Measurements from ENCODE around the gene TMEM30A.

DNA sequence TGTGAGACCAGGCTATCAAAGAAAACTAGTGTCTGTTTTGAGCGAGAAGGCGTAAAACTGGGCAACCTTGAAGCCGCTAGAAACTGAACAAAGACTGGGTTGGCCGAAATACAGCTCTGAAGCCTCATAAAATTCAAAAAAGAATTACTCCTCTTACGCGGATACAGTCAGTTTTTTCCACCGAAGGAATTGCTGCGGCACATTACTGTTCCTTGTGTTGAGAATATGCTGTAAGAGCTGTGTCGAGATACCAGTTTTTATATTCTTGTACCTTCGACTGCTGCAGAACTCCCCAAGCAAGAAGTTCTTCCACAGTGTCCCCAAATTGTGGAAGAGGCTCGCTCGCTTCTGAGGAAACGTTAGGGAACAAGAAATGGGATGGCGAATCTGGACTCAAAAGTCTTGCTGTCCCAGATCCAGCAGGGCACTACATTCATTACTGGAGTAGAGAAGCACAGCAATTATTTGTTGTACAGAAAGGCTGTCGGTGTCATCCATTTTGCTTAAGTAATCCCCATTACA is 40.5 kb downstream of the TMEM30A start:
- TF ChIP-seq, protein P1, sequence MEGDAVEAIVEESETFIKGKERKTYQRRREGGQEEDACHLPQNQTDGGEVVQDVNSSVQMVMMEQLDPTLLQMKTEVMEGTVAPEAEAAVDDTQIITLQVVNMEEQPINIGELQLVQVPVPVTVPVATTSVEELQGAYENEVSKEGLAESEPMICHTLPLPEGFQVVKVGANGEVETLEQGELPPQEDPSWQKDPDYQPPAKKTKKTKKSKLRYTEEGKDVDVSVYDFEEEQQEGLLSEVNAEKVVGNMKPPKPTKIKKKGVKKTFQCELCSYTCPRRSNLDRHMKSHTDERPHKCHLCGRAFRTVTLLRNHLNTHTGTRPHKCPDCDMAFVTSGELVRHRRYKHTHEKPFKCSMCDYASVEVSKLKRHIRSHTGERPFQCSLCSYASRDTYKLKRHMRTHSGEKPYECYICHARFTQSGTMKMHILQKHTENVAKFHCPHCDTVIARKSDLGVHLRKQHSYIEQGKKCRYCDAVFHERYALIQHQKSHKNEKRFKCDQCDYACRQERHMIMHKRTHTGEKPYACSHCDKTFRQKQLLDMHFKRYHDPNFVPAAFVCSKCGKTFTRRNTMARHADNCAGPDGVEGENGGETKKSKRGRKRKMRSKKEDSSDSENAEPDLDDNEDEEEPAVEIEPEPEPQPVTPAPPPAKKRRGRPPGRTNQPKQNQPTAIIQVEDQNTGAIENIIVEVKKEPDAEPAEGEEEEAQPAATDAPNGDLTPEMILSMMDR (IDR thresholded peaks at IDR 0.05; ENCODE audit: insufficient read depth, low read length, poor library complexity, severe bottlenecking): no peak
- TF ChIP-seq EZH2phosphoT487 (conservative IDR thresholded peaks at IDR 0.05; ENCODE audit: low read length): no peak
